Esophagus squamous epithelium (tissue), 4 donors: ENCODE data around the gene EVI5.

Experiments
- CTCF ChIP-seq, 6 experiments: fragments of 450-650 bp in 4 of 6; fragments of 200-600 bp in 2 of 6; sonication (generic) in 2 of 6; IDR thresholded peaks; one replicate each; pipeline ENCODE4 v1.5.1; 2016 to 2019; ENCODE audit warnings: antibody characterized with exemption in 6 of 6, mild to moderate bottlenecking in 4 of 6, moderate library complexity in 4 of 6
- POLR2A ChIP-seq, 4 donors: fragments of 450-650 bp; IDR thresholded peaks; one replicate each; pipeline ENCODE4 v1.6.1; 2017; ENCODE audit warnings: antibody characterized with exemption in 4 of 4, mild to moderate bottlenecking in 4 of 4, moderate library complexity in 3 of 4

- no peak for TF ChIP-seq CTCF (IDR thresholded peaks at IDR 0.05)
- TF ChIP-seq POLR2A (IDR thresholded peaks at IDR 0.05) = no peak
Measured at GRCh38 chr1:92461364-92462097, 323.4 kb downstream of the EVI5 start.
